ENCODE results near the gene SKOR2. TPM values are rescaled to one million over a fixed set of nuclear protein-coding genes. Genes with fewer than 3 reads are reported as not detected.

Gene SKOR2
- total and polyA plus RNA-seq, 12 donors: not detected

GRCh38 chr18:47264308-47264700 lies 12.8 kb upstream of the SKOR2 start:
- intact Hi-C loops (cut with DNase I): no loop called here
- DNase-seq (no peak), ATAC-seq (no peak)
- Histone ChIP-seq H3K27me3 (peaks cover 25 to 96% (median 82%) of the 10 kb centered on the region in 7 donors), H3K4me3 (peak overlapping the region in 3 of 10 donors; percentile 2 to 15 (median 5)), H3K4me1 (peaks cover 0 to 16% (median 10%) of the 10 kb centered on the region in 9 donors), H3K27ac (no peak overlapping the region), H3K36me3 (no peaks in the 10 kb centered on the region), H3K9me3 (no peaks in the 10 kb centered on the region)
- no peak for TF ChIP-seq CTCF (IDR thresholded peaks at IDR 0.05)
- 4 to 7% methylated on average over 10 of the region's 10 CpGs for WGBS, 2 donors

GRCh38 chr18:47263430-47264307 lies 12.2 kb upstream of the SKOR2 start:
- no peak for ATAC-seq
- TF ChIP-seq CTCF (IDR thresholded peaks at IDR 0.05): peak in 1 of 9 donors; percentile 37
- no peak for DNase-seq
- peaks cover 25 to 100% (median 89%) of the 10 kb centered on the region in 7 donors for H3K27me3 ChIP-seq
- H3K4me1 ChIP-seq: peaks cover 0 to 16% (median 10%) of the 10 kb centered on the region in 9 donors
- H3K36me3 ChIP-seq: no peaks in the 10 kb centered on the region
- H3K4me3 ChIP-seq: peak overlapping the region in 8 of 10 donors; percentile 2 to 35 (median 14)
- no peak overlapping the region for H3K27ac ChIP-seq
- intact Hi-C loops (cut with DNase I): no loop called here
- WGBS, 2 donors: 1 to 2% methylated on average over 68 to 69 of the region's 69 CpGs
- H3K9me3 ChIP-seq: no peaks in the 10 kb centered on the region

GRCh38 chr18:47263150-47263429 lies 11.6 kb upstream of the SKOR2 start:
- no peak for DNase-seq
- peak overlapping the region in 3 of 10 donors; percentile 19 to 35 (median 24) for H3K4me3 ChIP-seq
- intact Hi-C loops (cut with DNase I): no loop called here

More at GRCh38 chr18:47263150-47263429, 11.6 kb upstream of the SKOR2 start:
- ATAC-seq: no peak
- 2 to 3% methylated on average over 16 of the region's 16 CpGs for WGBS, 2 donors
- H3K27me3 ChIP-seq: peaks cover 25 to 100% (median 94%) of the 10 kb centered on the region in 7 donors
- TF ChIP-seq CTCF (IDR thresholded peaks at IDR 0.05): peak in 2 of 9 donors; percentile 9 to 15
- H3K9me3 ChIP-seq: no peaks in the 10 kb centered on the region
- peaks cover 0 to 16% (median 10%) of the 10 kb centered on the region in 9 donors for H3K4me1 ChIP-seq
- no peaks in the 10 kb centered on the region for H3K36me3 ChIP-seq
- no peak overlapping the region for H3K27ac ChIP-seq

Measured in heart right ventricle (tissue), 16 donors.